WTC11 (cell line): ENCODE measurements around the gene WDR90. TPM values are rescaled to one million over a fixed set of nuclear protein-coding genes. Genes with fewer than 3 reads are reported as not detected.

Experiments
- ATAC-seq: fragments of 200-7000 bp; cut with Tn5 transposase; 2 replicates; pipeline ENCODE4 v1.10.0; 2021; ENCODE audit warnings: mild to moderate bottlenecking, moderate library complexity
- CTCF ChIA-PET: fragments of 300-600 bp; sonication (Branson Sonifier 250); formaldehyde crosslinking; loops from one replicate; lab custom pipeline; 2021; ENCODE audit warnings: antibody characterized with exemption; lab: Charles Lee
- POLR2A ChIA-PET: fragments of 350-600 bp; sonication (Branson Sonifier 250); formaldehyde crosslinking; loops from one replicate; lab custom pipeline; 2021; ENCODE audit warnings: antibody characterized with exemption; lab: Charles Lee
- DNase-seq: peaks from one replicate; pipeline ENCODE4 v3.0.0; 2021; ENCODE audit warnings: low spot score
- H3K27ac Mint-ChIP-seq: 2 replicates; pipeline ENCODE4 v1.8.0; 2021; ENCODE audit warnings: mixed read lengths
- H3K27me3 Mint-ChIP-seq: 2 replicates; pipeline ENCODE4 v1.8.0; 2021; ENCODE audit warnings: low read depth, mild to moderate bottlenecking, moderate library complexity, mixed read lengths
- H3K36me3 Mint-ChIP-seq: 2 replicates; pipeline ENCODE4 v1.8.0; 2021; ENCODE audit warnings: mixed read lengths
- H3K4me1 Mint-ChIP-seq: 2 replicates; pipeline ENCODE4 v1.8.0; 2022; ENCODE audit warnings: mixed read lengths
- H3K4me3 Mint-ChIP-seq: 2 replicates; pipeline ENCODE4 v1.8.0; 2021; ENCODE audit warnings: mild to moderate bottlenecking, moderate library complexity, mixed read lengths
- H3K9me3 Mint-ChIP-seq: 2 replicates; pipeline ENCODE4 v1.8.0; 2021; ENCODE audit warnings: mixed read lengths
- EMX1 ChIP-seq: fragments of 250-450 bp; sonication (Bioruptor Pico); IDR thresholded peaks from 2 replicates; pipeline ENCODE4 v1.8.0; 2021; ENCODE audit warnings: mild to moderate bottlenecking
- FOXP1 ChIP-seq: sonication (generic); formaldehyde crosslinking; IDR thresholded peaks from 2 replicates; pipeline ENCODE4 v1.8.0; 2022; ENCODE audit warnings: missing genetic modification reagents, mild to moderate bottlenecking, moderate library complexity, borderline replicate concordance
- GTF2I ChIP-seq: fragments of 250-450 bp; sonication (Bioruptor Pico); conservative IDR thresholded peaks from 2 replicates; pipeline ENCODE4 v1.4.0; 2021; ENCODE audit warnings: mild to moderate bottlenecking
- JAZF1 ChIP-seq: fragments of 250-450 bp; sonication (Bioruptor Pico); IDR thresholded peaks from 2 replicates; pipeline ENCODE4 v1.9.0; 2021; ENCODE audit warnings: moderate library complexity, mild to moderate bottlenecking, inconsistent platforms
- MYBL2 ChIP-seq: sonication (generic); formaldehyde crosslinking; IDR thresholded peaks from 2 replicates; pipeline ENCODE4 v1.8.1; 2023; ENCODE audit warnings: mild to moderate bottlenecking, moderate library complexity, missing genetic modification reagents
- NFATC4 ChIP-seq: fragments of 250-450 bp; sonication (Bioruptor Pico); IDR thresholded peaks from 2 replicates; pipeline ENCODE4 v1.9.0; 2021; ENCODE audit warnings: mild to moderate bottlenecking
- NFYB ChIP-seq: sonication (generic); formaldehyde crosslinking; conservative IDR thresholded peaks from 2 replicates; pipeline ENCODE4 v1.8.0; 2022; ENCODE audit warnings: low read depth, missing genetic modification reagents
- NR2C2 ChIP-seq: sonication (generic); formaldehyde crosslinking; IDR thresholded peaks from 2 replicates; pipeline ENCODE4 v1.8.0; 2022; ENCODE audit warnings: mild to moderate bottlenecking, missing genetic modification reagents
- PRRX2 ChIP-seq: fragments of 250-450 bp; sonication (Bioruptor Pico); IDR thresholded peaks from 2 replicates; pipeline ENCODE4 v1.8.0; 2021; ENCODE audit warnings: mild to moderate bottlenecking
- SMAD3 ChIP-seq: sonication (generic); formaldehyde crosslinking; IDR thresholded peaks from 2 replicates; pipeline ENCODE4 v1.8.0; 2022; ENCODE audit warnings: missing genetic modification reagents, mild to moderate bottlenecking, borderline replicate concordance
- ZNF219 ChIP-seq: sonication (generic); formaldehyde crosslinking; IDR thresholded peaks from 2 replicates; pipeline ENCODE4 v1.8.0; 2023; ENCODE audit warnings: missing genetic modification reagents, mild to moderate bottlenecking, borderline replicate concordance
- ZNF232 ChIP-seq: sonication (generic); formaldehyde crosslinking; IDR thresholded peaks from 2 replicates; pipeline ENCODE4 v1.8.0; 2022; ENCODE audit warnings: mild to moderate bottlenecking, missing genetic modification reagents
- total RNA-seq: library from RNA; stranded (reverse); gene quantifications from 3 replicates; pipeline ENCODE4 v1.2.3, GENCODE V29; 2021
- TF ChIP-seq, protein P1 (sequence below): sonication (generic); formaldehyde crosslinking; IDR thresholded peaks from 2 replicates; pipeline ENCODE4 v1.8.0; 2022; ENCODE audit warnings: mild to moderate bottlenecking, missing genetic modification reagents
- TF ChIP-seq, protein P2 (sequence below): sonication (generic); formaldehyde crosslinking; IDR thresholded peaks from 2 replicates; pipeline ENCODE4 v1.8.0; 2022; ENCODE audit warnings: mild to moderate bottlenecking, missing genetic modification reagents
- TF ChIP-seq, protein P3 (sequence below): fragments of 250-450 bp; sonication (Bioruptor Pico); IDR thresholded peaks from 2 replicates; pipeline ENCODE4 v1.9.0; 2021; ENCODE audit warnings: mild to moderate bottlenecking, borderline replicate concordance
- TF ChIP-seq, protein P4 (sequence below): sonication (generic); formaldehyde crosslinking; IDR thresholded peaks from 2 replicates; pipeline ENCODE4 v1.8.1; 2022; ENCODE audit warnings: mild to moderate bottlenecking, missing genetic modification reagents, moderate library complexity, borderline replicate concordance
- TF ChIP-seq, protein P5 (sequence below): sonication (generic); formaldehyde crosslinking; conservative IDR thresholded peaks from 2 replicates; pipeline ENCODE4 v1.8.1; 2022; ENCODE audit warnings: mild to moderate bottlenecking, missing genetic modification reagents
- TF ChIP-seq, protein P6 (sequence below): sonication (generic); formaldehyde crosslinking; IDR thresholded peaks from 2 replicates; pipeline ENCODE4 v1.8.1; 2022; ENCODE audit warnings: mild to moderate bottlenecking, moderate library complexity, missing genetic modification reagents
- TF ChIP-seq, protein P7 (sequence below): sonication (generic); formaldehyde crosslinking; IDR thresholded peaks from 2 replicates; pipeline ENCODE4 v1.8.0; 2022; ENCODE audit warnings: mild to moderate bottlenecking, missing genetic modification reagents
- TF ChIP-seq, protein P8 (sequence below): fragments of 250-450 bp; sonication (Bioruptor Pico); IDR thresholded peaks from 2 replicates; pipeline ENCODE4 v1.9.0; 2021; ENCODE audit warnings: mild to moderate bottlenecking

WDR90 gene
- total RNA-seq, 1 experiment from 2014 or later = 75.8 TPM

DNA sequence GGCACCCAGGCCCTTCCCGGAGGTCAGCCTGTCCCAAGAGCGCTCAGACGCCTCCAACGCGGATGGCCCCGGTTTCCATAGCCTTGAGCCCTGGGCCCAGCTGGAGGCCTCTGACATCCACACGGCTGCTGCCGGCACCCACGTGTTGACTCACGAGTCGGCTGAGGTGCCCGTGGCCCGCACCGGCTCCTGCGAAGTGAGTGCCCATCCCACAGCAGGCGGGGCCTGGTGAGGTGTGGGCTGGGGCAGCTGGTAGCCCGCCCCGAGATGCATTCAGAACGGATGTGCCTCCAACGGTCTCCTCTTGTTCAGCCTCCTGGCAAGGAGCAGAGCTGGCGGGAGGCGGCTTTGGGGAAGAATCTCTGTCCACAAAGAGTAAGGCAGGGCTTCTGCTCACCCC is 2.7 kb downstream of the WDR90 start (continued):
- no peak for TF ChIP-seq FOXP1 (CRISPR knock-in tag)
- no peak for TF ChIP-seq MYBL2
- TF ChIP-seq PRRX2 (CRISPR knock-in tag) = no peak
- TF ChIP-seq GTF2I = no peak
- TF ChIP-seq NFYB (CRISPR knock-in tag) = no peak
- TF ChIP-seq, protein P1, sequence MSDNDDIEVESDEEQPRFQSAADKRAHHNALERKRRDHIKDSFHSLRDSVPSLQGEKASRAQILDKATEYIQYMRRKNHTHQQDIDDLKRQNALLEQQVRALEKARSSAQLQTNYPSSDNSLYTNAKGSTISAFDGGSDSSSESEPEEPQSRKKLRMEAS (CRISPR knock-in tag) = no peak
- TF ChIP-seq, protein P2, sequence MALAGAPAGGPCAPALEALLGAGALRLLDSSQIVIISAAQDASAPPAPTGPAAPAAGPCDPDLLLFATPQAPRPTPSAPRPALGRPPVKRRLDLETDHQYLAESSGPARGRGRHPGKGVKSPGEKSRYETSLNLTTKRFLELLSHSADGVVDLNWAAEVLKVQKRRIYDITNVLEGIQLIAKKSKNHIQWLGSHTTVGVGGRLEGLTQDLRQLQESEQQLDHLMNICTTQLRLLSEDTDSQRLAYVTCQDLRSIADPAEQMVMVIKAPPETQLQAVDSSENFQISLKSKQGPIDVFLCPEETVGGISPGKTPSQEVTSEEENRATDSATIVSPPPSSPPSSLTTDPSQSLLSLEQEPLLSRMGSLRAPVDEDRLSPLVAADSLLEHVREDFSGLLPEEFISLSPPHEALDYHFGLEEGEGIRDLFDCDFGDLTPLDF = no peak
- no peak for TF ChIP-seq SMAD3
- TF ChIP-seq JAZF1 = no peak
- TF ChIP-seq, protein P3, sequence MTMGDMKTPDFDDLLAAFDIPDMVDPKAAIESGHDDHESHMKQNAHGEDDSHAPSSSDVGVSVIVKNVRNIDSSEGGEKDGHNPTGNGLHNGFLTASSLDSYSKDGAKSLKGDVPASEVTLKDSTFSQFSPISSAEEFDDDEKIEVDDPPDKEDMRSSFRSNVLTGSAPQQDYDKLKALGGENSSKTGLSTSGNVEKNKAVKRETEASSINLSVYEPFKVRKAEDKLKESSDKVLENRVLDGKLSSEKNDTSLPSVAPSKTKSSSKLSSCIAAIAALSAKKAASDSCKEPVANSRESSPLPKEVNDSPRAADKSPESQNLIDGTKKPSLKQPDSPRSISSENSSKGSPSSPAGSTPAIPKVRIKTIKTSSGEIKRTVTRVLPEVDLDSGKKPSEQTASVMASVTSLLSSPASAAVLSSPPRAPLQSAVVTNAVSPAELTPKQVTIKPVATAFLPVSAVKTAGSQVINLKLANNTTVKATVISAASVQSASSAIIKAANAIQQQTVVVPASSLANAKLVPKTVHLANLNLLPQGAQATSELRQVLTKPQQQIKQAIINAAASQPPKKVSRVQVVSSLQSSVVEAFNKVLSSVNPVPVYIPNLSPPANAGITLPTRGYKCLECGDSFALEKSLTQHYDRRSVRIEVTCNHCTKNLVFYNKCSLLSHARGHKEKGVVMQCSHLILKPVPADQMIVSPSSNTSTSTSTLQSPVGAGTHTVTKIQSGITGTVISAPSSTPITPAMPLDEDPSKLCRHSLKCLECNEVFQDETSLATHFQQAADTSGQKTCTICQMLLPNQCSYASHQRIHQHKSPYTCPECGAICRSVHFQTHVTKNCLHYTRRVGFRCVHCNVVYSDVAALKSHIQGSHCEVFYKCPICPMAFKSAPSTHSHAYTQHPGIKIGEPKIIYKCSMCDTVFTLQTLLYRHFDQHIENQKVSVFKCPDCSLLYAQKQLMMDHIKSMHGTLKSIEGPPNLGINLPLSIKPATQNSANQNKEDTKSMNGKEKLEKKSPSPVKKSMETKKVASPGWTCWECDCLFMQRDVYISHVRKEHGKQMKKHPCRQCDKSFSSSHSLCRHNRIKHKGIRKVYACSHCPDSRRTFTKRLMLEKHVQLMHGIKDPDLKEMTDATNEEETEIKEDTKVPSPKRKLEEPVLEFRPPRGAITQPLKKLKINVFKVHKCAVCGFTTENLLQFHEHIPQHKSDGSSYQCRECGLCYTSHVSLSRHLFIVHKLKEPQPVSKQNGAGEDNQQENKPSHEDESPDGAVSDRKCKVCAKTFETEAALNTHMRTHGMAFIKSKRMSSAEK (CRISPR knock-in tag) = no peak
- TF ChIP-seq, protein P4, sequence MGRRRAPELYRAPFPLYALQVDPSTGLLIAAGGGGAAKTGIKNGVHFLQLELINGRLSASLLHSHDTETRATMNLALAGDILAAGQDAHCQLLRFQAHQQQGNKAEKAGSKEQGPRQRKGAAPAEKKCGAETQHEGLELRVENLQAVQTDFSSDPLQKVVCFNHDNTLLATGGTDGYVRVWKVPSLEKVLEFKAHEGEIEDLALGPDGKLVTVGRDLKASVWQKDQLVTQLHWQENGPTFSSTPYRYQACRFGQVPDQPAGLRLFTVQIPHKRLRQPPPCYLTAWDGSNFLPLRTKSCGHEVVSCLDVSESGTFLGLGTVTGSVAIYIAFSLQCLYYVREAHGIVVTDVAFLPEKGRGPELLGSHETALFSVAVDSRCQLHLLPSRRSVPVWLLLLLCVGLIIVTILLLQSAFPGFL (CRISPR knock-in tag) = no peak
- TF ChIP-seq ZNF232 (CRISPR knock-in tag) = no peak
- no peak for TF ChIP-seq EMX1
- no peak for TF ChIP-seq NFATC4 (CRISPR knock-in tag)

DNA sequence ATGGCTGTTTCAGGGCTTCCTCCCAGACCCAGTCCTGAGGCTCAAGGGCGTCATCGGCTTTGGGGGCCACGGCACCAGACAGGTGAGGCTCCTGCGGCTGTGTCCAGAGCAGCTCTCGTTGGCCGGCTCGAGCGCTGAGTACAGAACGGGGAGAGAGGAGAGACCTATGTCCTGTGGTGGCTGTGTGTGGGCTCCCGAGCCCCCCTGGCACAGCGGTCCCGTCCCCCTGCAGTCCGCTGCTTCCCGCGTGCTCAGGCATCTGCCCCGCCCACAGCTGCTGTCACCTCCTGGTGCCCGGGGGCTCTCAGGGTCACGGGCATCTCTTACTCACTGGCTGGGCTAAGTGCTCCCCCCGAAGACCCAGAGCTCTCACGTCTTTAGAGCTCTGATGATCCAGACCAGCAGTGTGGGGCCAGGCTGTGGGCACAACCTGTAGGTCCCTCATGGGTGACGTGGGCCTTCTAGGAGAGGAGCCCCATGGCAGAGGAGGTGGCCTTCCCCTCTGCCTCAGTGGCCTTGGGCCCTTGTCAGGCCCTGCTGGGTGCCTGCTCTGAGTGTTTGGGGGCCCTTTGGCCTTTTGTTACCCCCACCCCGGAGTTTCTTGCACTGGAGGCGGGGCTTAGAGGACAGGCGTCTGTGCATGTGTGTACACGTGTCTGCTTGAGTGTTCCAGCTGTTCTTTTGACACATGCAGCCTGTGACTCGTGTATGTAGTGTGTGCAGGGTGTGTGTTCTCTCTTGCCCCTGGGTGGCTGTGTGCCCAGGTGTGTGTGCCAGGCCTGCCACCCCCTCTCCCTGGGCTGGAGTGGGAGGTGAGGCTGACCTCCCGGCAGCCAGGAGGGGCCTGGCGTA is 3.5 kb downstream of the WDR90 start:
- no peaks in the 10 kb centered on the region for H3K27me3 Mint-ChIP-seq
- no peak overlapping the region for H3K27ac Mint-ChIP-seq
- DNase-seq = no peak
- H3K9me3 Mint-ChIP-seq = no peaks in the 10 kb centered on the region
- POLR2A ChIA-PET = interaction anchor here (0.7 to 1.0 kb wide), 2 partner anchors 14 to 67 kb away, joined by 3 read pairs; no protein-coding TSS in a partner anchor
- H3K36me3 Mint-ChIP-seq = no peaks in the 10 kb centered on the region
- 0 out of 2 replicates have a peak, but pooled peaks cover 2% of the 10 kb centered on the region for H3K4me1 Mint-ChIP-seq
- no peak for ATAC-seq
- no peak overlapping the region for H3K4me3 Mint-ChIP-seq
- CTCF ChIA-PET = interaction anchor here (1.0 to 6.4 kb wide), 3 partner anchors 7 to 34 kb away, joined by 3 to 54 read pairs (median 3); no protein-coding TSS in a partner anchor
- TF ChIP-seq NR2C2 (CRISPR knock-in tag) (no peak), GTF2I (no peak), ZNF219 (no peak)
- TF ChIP-seq, protein P5, sequence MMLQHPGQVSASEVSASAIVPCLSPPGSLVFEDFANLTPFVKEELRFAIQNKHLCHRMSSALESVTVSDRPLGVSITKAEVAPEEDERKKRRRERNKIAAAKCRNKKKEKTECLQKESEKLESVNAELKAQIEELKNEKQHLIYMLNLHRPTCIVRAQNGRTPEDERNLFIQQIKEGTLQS = no peak
- TF ChIP-seq, protein P6, sequence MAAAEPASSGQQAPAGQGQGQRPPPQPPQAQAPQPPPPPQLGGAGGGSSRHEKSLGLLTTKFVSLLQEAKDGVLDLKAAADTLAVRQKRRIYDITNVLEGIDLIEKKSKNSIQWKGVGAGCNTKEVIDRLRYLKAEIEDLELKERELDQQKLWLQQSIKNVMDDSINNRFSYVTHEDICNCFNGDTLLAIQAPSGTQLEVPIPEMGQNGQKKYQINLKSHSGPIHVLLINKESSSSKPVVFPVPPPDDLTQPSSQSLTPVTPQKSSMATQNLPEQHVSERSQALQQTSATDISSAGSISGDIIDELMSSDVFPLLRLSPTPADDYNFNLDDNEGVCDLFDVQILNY (CRISPR knock-in tag) = no peak
- TF ChIP-seq, protein P7, sequence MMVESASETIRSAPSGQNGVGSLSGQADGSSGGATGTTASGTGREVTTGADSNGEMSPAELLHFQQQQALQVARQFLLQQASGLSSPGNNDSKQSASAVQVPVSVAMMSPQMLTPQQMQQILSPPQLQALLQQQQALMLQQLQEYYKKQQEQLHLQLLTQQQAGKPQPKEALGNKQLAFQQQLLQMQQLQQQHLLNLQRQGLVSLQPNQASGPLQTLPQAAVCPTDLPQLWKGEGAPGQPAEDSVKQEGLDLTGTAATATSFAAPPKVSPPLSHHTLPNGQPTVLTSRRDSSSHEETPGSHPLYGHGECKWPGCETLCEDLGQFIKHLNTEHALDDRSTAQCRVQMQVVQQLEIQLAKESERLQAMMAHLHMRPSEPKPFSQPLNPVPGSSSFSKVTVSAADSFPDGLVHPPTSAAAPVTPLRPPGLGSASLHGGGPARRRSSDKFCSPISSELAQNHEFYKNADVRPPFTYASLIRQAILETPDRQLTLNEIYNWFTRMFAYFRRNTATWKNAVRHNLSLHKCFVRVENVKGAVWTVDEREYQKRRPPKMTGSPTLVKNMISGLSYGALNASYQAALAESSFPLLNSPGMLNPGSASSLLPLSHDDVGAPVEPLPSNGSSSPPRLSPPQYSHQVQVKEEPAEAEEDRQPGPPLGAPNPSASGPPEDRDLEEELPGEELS (CRISPR knock-in tag) = no peak
- TF ChIP-seq, protein P8, sequence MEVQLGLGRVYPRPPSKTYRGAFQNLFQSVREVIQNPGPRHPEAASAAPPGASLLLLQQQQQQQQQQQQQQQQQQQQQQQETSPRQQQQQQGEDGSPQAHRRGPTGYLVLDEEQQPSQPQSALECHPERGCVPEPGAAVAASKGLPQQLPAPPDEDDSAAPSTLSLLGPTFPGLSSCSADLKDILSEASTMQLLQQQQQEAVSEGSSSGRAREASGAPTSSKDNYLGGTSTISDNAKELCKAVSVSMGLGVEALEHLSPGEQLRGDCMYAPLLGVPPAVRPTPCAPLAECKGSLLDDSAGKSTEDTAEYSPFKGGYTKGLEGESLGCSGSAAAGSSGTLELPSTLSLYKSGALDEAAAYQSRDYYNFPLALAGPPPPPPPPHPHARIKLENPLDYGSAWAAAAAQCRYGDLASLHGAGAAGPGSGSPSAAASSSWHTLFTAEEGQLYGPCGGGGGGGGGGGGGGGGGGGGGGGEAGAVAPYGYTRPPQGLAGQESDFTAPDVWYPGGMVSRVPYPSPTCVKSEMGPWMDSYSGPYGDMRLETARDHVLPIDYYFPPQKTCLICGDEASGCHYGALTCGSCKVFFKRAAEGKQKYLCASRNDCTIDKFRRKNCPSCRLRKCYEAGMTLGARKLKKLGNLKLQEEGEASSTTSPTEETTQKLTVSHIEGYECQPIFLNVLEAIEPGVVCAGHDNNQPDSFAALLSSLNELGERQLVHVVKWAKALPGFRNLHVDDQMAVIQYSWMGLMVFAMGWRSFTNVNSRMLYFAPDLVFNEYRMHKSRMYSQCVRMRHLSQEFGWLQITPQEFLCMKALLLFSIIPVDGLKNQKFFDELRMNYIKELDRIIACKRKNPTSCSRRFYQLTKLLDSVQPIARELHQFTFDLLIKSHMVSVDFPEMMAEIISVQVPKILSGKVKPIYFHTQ (CRISPR knock-in tag) = no peak
